Kidney tubule cell (primary cell): ENCODE measurements around the gene AGMAT.

Experiments used
- DNase-seq: peaks from one replicate; pipeline ENCODE4 v3.0.0-alpha.2; 2018; ENCODE audit warnings: low spot score

Gene AGMAT

DNA sequence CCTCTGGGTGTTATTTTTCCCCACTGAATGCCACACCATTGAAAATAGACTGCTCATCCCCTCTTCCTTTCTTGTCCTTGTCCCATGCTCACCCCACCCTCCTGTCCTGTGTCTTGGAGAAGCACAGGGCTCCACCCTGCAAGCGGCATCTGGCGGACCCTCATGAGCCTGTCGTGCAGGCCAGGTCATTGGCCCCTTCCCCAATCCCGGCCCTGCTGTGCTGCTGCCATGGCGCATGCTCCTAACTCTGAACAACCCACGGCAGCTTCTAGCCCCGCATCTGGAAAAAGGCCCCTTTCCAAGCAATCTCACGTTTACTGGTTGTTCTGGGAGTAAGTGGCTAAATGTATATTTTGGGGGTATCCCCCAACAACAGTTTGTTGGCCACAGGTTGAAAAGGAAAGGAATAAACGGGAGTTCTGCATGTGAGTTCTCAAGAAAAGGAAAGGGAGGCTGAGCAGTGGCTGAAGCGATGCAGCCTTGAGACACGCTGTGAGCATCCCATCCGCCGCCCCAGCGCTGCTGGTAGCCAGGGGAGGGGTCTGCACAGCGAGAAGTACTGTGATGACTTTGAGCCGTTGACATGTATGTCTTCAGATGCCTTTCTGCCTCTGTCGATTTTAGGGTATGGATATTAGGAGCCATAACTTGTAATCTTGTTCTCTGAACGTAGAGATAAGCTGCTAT lies 16.3 kb downstream of the AGMAT start:
- DNase-seq = no peak

DNA sequence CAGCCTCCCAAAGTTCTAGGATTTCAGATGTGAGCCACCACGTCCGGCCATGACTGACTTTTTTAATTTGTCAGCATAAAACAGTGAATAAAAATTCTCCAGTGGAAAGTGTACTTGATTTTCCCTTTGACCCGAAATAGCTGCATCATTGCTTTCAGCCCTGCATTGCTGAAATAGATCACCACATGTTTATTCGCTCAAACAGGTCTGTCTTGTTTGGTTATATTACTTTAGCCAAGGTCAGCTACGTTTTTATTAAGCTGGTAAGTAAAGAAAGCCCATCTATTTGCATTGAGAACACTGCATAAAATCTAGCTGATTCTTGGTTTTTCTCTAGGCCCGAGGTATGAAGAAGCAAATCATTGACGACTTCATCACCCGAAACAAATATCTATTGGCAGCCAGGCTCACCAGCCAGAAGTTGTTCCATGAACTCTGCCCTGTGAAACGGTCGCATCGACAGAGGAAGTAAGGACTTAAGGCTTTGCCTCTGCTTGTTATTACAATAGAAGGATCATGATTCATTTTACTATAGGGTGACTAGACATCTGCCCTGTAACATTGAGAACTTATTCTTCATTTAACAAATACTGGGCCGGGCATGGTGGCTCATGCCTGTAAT lies 25.6 kb downstream of the AGMAT start:
- peak; percentile 87 for DNase-seq

DNA sequence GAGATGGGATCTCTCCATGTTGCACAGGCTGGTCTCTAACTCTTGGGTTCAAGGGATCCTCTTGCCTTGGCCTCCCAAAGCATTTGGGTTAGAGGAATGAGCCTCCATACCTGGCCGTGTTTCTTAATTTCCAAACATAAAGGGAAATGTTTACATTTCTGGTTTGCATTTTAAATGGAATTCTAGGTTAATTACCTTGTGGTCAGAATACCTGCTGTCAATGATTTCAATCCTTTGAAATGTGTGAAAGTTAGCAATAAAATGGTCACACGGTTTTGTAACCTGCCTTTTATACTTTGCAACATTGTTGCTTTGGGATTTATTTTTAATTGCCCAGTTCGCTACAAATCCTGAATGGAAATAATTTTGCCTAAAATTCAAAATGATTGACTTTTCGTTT lies 26.3 kb downstream of the AGMAT start:
- no peak for DNase-seq

DNA sequence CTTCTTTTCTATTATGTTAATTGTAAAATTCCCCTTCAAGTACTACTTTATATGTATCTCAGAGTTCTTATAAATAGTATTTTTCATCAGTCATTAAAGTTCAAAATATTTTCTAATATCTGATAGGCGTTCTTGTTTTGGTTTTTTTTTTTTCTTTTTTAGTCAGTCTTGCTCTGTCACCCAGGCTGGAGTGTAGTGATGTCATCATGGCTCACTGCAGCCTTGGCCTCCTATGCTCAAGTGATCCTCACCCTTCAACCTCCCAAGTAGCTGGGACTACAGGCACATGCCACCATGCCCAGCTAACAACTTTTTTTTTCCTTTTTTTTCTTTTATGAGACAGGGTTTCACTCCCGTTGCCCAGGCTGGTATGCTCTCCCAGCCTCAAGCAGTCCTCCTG lies 27.3 kb downstream of the AGMAT start:
- DNase-seq = peak; percentile 41

DNA sequence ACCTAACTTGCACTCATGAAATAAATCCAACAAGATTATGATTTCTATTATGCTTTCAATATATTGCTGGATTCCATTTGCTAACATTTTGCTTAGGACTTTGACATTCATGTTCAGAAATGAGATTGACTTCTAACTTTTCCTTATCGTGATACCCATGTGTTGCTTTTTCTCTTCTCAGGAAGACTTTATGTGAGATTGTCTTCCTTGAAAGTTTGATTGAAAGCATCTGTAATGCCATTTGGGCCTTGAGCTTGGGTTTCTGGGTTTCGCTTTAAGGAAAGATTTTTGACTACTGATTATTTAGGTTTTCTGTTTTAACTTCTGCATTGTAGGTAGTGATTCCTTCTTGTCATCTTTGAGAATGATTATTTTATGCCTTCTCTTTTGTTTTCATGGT lies 27.8 kb downstream of the AGMAT start:
- no peak for DNase-seq

DNA sequence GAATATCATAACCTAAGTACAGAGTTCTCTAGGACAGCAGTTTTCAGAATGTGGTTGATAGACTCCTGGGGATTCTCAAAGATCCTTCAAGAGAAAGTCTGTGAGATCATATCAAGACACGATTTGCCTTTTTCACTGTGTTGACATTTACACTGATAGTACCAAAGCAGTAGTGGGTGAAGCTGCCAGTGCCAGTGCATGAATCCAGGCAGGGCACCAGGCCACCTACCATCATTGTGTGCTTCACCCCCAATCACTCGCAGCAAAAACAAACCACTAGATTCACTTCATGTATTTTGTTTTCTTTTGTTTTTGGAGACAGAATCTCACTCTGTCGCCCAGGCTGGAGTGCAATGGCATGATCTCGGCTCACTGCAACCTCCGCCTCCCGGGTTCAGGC lies 34.3 kb downstream of the AGMAT start:
- DNase-seq = no peak

DNA sequence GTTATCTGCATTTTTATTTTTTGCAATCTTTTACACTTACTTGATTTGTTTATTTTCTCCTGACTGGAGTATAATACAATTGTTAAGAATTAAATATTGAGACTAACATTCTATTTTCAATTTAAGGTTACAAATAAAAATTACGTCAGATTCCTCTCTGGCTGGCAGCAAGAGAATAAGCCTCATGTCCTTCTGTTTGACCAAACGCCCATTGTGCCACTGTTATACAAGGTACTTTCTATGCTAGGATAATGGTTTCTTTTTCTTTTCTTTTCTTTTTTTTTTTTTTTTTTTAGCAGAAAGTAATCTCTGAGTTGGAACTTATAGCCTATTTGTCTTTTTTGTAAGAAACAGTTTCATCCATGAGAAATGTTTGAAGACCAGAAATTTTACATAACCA lies 38.2 kb downstream of the AGMAT start:
- no peak for DNase-seq

DNA sequence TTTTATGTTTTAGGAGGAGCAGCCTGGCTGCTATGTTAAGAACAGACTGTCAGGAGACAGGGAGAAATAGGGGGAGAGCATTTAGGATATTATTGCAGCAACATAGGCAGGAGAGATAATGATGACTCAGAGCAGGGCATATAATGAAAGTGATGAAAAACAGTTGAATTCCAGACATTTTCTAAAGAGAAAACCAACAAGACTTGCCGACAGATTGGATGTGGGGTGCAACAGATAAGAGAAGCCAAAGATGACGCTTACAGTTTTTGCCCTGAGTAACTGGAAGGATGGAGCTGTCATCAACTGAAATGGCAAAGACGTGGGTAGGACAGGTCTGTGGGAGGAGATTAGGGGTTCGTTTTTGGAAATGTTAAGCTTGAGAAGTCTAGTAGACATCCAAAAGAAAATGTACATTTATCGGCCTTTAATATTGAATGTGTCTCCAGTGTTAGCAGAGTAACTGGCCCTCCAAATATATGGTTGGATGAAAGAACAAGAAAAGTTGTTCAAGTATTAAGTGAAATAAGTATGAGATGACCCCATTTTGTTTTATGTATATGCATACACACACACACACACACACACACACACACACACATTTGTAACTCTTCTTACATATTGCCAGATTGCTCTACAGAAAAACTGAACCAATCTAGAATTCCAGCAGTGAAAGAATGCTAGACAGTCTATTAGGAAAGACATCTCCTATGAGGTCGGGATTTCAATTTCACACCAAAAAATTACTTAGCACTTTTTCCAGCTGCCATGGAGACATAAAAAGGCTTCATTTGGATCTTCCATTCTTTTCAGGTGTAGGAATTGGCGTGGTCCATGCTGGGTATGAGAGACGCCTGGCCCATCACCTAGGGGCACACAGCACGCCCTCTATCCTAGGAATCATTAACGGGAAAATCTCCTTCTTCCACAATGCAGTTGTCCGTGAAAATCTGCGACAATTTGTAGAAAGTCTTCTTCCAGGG lies 41.0 kb downstream of the AGMAT start:
- no peak for DNase-seq

DNA sequence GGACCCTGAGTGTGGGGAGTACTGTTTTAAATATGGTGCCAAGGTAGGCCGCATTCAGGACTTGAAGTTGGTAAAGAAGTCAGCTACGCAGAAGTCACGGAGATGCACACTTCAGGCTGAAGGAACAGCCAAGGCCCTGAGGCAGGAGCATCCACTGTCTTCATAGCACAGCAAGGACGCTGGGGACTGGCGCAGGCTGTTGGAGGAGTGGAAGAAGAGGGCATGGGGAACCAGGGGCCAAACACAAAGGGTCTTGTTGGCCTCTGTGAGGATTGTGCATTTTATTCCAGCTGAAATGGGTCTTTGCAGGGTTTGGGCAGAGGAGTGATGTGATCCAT lies 41.6 kb downstream of the AGMAT start:
- no peak for DNase-seq

DNA sequence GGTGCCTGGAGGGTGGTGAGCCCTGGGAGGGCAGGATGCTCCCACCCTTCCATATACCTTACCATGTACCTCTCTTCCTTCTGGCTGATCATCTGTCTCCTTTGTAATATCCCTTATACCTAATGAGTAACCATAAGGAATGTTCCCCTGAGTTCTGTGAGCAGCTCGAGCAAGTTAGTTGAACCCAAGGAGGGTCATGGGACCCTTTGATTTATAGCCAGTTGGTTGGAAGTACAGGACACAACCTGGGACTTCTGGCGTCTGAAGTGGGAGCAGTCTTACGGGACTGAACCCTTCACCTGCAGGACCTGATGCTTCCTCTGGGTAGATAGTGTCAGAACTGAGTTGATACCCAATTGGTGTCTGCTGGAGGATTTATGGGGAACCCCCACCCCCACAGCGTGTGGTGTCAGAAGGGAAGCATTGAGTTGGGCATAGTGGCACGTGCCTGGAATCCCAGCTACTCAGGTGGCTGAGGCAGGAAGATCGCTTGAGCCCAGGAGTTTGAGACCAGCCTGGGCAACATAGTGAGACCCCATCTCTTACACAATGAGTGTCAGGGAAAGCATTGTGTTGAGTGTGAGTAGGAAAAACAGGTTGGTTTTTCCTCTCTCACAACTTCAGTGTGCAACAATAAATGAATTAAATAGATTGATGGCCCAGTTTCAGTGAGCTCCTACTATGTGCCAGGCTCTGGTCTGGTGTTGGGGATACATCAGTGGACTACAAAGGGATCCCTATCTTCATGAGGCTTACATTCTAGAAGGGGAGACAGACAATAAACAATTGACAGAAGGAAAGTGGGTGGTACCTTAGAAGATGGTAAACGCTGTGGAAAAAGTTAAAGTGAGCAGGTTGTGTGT lies 42.2 kb downstream of the AGMAT start:
- DNase-seq = no peak

DNA sequence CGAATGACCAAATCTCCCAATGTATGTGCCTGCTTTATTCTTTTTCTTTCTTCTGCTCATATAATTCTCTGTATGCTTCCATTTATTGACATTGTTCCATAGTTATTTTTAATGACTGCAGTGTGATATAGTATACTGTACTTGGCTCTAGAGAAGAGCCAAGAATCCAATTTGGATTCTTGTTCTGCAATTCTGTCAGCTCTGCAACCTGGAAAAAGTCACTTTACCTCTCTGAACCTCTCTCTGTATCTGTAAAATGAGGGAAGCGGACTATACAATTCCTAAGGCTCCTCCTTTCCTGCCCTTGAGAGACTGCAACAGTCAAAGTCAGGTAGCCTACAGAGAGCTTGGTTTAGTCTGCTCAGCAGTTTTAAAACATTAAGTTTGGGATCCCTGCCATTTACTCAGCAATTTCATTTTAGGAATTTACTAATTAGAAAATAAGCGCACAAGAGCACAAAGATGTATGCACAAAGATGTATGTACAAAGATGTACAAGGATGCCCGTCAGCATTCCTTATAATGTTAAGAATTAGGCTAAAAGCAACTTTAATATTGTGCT lies 43.5 kb downstream of the AGMAT start:
- DNase-seq = no peak

DNA sequence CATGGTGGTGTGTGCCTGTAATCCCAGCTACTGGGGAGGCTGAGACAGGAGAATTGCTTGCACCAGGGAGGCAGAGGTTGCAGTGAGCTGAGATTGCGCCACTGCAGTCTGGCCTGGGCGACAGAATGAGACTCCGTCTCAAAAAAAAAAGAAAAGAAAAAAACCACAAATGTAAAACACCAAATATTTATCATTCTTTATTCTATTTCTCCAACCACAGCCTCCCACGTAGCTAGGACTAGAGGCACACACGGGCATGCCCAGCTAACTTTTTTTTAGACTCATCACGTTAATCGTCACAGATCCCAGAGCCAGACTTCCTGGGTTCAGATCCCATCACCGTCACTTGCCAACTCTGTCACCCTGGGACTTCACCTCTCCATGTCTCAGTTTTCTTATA lies 44.7 kb downstream of the AGMAT start:
- DNase-seq = no peak

DNA sequence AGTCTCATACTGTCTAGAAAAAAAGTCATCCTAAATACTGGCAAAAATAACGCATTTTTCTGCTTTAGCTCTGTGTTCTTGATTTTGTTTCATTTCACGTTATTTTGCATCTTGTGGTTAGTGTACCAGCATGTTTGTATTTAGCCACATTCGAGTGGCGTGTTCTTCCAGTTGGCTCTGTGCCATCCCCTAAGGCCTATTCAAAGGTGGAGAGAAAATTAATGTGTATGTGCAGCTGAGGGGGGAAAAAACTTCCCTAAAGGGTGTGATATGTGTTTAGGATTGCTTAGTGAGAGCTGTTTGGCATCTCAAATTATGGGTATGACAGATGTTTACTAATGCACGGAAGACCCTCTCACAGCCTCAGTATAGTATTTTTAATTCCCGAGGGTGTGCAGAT lies 46.1 kb downstream of the AGMAT start:
- DNase-seq = no peak

DNA sequence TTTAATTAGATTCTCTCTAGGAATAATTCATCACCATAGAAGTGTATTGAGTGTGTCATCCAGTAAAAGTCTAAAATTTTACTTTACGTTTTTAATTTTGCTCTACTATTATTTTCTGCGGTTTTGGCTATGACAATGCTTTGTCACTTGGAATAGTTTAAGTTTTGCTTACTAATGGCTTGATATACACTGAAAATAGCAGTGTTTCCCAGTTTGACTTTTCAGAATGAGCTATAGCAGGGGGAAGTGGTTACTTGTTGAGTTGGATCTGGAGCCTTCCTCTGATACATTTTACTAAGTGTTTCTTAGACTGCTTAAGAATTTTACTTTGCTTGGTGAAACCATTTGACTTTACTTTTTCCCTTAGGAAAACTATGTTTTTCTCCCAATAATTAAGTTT lies 53.2 kb downstream of the AGMAT start:
- no peak for DNase-seq

DNA sequence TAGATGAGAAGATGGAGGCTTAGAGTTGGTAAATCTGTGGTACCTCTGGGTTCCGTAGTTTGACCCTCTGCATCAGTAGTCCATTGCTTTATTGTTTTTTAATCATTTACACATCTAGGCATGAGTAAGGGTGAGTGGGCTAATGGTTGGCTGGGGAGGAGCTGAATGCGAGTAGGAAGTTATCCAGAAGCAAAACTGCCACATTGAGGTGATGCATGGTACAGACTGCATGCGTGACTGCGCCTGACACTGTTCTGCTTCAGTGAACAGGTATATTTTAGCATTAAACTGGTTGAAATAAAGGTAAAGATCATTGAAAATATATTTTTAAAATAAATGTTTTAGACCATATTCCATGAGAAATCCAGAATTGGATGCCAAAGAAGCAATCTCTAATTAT lies 53.8 kb downstream of the AGMAT start:
- peak; percentile 87 for DNase-seq

DNA sequence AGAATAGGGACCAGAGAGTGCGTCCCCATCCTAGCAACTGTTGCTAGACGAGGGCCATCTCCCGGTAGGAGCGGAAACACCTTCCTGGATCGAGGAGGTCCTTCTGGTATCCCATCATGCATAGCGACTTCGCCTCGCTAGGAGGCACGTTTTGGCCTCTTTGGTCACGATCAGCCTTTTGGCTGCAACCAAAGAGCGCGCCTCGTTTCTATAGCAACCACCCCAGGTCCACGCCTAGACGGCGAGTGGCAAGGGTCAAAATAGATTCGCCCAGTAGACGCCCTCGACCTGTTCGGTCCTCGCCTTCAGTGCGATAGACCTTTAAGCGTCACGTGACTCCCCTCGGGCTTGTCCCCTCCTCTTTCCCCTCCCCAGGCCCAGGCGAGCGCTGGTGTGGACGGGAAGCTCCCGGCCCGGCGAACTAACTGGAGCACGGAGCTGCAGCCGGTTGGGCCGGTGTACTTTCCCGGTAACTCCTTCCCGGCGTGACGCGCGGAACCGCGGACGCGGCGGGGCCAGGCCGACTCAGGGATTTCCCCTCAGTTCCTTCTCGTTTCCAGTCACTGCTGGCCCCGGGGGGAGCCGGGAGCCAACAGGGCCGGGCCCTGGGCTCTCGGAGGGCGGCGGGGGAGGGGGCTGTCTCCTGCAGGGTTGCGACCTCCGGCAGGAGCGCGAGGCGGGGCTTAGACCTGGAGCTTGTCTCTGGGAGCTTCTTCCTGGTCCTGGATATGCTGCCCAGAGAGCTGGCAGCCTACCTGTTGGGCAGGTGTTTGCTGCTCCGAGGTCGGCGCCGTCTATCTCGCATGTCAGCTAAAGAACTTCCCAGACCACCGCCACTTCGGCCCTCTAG lies 58.1 kb downstream of the AGMAT start, which contains the start of gene DNAJC16:
Gene DNAJC16 (plus strand): TSS at position 359 of the 850 bp plus-strand sequence. CDS start 2,258 bp downstream, outside the sequence.
- DNase-seq = peak; percentile 100

DNA sequence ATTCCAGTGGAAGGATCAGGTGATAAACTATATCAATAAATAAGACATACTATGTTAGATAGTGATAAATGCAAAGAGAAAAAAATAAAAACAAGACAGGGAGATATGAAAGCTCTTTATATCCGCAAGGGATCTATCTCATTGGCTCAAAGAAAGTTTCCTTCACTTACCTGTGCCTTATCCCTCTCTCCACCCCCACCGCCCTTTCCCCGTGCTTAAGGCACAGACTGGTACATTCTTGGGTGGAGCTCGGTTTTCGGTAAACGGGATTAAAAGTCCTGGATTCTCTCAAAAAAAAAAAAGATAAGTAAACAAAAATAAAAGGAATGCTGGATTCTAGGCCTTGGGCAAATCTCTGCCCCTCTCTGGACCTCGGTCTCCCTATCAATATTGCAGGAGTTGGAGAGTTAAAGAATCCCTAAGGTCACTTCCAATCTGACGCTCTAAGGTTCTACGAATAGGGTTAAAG lies 58.8 kb downstream of the AGMAT start:
- no peak for DNase-seq

DNA sequence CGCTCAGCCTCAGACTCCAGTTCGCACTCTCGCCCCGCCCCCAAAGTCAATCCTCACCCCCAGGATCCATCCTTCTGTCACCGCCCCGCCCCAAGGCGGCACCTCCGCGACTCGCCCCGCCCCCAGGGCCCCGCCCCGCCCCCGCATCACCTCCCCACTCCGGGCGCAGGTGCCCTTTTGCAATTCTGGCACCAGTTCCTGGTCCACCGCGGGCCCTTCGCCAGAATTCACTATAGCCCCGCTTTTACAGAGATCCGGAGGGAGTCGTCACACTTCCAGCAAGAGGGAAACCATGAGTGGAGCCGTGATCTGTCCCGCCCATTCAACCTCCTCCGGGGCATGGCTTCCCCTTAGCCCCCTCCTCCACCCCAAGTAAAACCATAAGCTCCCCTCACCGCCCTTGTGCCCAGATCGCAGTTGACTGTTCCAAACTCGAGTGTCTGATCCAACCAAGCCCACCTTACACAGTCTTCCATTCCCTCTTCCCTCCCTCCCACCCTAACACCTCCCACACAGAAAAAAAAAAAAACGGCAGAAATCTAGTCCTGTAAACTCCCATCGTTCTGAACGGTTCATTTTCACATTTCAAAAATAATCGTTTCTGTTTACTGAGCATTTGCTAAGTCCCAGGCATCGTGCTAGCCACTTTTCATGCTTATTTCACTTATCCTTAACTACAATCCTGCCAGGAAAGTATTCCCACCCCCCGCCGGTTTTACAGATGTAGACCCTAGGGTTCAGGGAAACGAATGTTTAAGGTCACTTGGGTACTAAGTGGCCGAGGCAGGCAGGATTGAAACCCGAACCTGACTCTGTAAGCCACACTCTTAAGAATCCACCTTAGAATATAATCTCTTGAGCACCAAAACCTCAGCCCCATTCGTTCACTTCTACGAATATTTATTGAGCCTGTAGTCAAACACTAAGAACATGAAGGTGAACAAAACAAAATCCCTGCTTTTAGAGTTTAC lies 59.5 kb downstream of the AGMAT start:
- peak; percentile 10 for DNase-seq
